GM06990 (cell line): Measurements from ENCODE around the gene ANKMY1.

ENCODE experiments used
- DNase-seq: peaks from one replicate; pipeline ENCODE4 v3.0.0-alpha.2; 2011; ENCODE audit not compliant: insufficient read length; ENCODE audit errors: extremely low read depth
- H3K27me3 ChIP-seq: replicated peaks from 2 replicates; pipeline ENCODE4 v1.6.0; 2011; ENCODE audit warnings: low read length; ENCODE audit not compliant: control insufficient read depth, insufficient read depth
- H3K36me3 ChIP-seq: 2 replicates; pipeline ENCODE4 v1.5.1; 2011; ENCODE audit warnings: low read length; ENCODE audit not compliant: control insufficient read depth, insufficient read depth
- H3K4me3 ChIP-seq: replicated peaks from 2 replicates; pipeline ENCODE4 v1.5.1; 2011; ENCODE audit warnings: low read depth, mild to moderate bottlenecking, control low read depth, low read length
- CTCF ChIP-seq: IDR thresholded peaks from 2 replicates; pipeline ENCODE4 v1.5.1; 2011; ENCODE audit warnings: low read length, control low read depth, mild to moderate bottlenecking, inconsistent platforms; ENCODE audit not compliant: insufficient read depth, poor library complexity, severe bottlenecking

The ANKMY1 gene

GRCh38 chr2:240557101-240557751 lies 562 bp downstream of the ANKMY1 start:
- no peak for DNase-seq
- H3K4me3 ChIP-seq: peak overlapping the region; percentile 50
- H3K27me3 ChIP-seq: no peaks in the 10 kb centered on the region
- no peak for TF ChIP-seq CTCF
- peaks cover 5% of the 10 kb centered on the region for H3K36me3 ChIP-seq

- TF ChIP-seq CTCF: peak; percentile 72
- Histone ChIP-seq H3K27me3 (no peaks in the 10 kb centered on the region), H3K4me3 (no peak overlapping the region), H3K36me3 (peaks cover 5% of the 10 kb centered on the region)
- peak; percentile 60 for DNase-seq
Measured at GRCh38 chr2:240556553-240557100, 1.2 kb downstream of the ANKMY1 start.

- Histone ChIP-seq H3K27me3 (no peaks in the 10 kb centered on the region), H3K36me3 (peaks cover 6% of the 10 kb centered on the region), H3K4me3 (no peak overlapping the region)
- DNase-seq: no peak
- TF ChIP-seq CTCF: no peak
Measured at GRCh38 chr2:240555541-240556250, 2.1 kb downstream of the ANKMY1 start.

GRCh38 chr2:240554767-240555493 lies 2.9 kb downstream of the ANKMY1 start:
- TF ChIP-seq CTCF: no peak
- DNase-seq: no peak
- Histone ChIP-seq H3K4me3 (no peak overlapping the region), H3K36me3 (peaks cover 6% of the 10 kb centered on the region), H3K27me3 (no peaks in the 10 kb centered on the region)

GRCh38 chr2:240553956-240554480 lies 3.8 kb downstream of the ANKMY1 start:
- H3K27me3 ChIP-seq: no peaks in the 10 kb centered on the region
- no peak for DNase-seq
- TF ChIP-seq CTCF: no peak
- H3K36me3 ChIP-seq: peaks cover 6% of the 10 kb centered on the region
- no peak overlapping the region for H3K4me3 ChIP-seq
